Activated CD4-positive, alpha-beta T cell treated with anti-CD3 and anti-CD28 coated beads, Interleukin-2, amount 50 U/mL, for 24 hours (primary cell): ENCODE measurements around the gene SNTG2.
"Not testable (repeated sequence)": the region's sequence is repeated elsewhere in the genome, so short reads cannot be mapped to it uniquely, and the experiment has no call there.

Experiments used
- DNase-seq, 2 donors: peaks; one replicate each; pipeline ENCODE4 v3.0.0-alpha.2; 2020; ENCODE audit warnings: low read depth in 1 of 2, low spot score in 1 of 2

The SNTG2 gene

GRCh38 chr2:950080-950966, at the start of gene SNTG2:
Gene SNTG2 (plus strand): TSS chr2:950849. CDS start chr2:950997, 148 bp downstream.
- peak; percentile 17 to 29 for DNase-seq

DNA sequence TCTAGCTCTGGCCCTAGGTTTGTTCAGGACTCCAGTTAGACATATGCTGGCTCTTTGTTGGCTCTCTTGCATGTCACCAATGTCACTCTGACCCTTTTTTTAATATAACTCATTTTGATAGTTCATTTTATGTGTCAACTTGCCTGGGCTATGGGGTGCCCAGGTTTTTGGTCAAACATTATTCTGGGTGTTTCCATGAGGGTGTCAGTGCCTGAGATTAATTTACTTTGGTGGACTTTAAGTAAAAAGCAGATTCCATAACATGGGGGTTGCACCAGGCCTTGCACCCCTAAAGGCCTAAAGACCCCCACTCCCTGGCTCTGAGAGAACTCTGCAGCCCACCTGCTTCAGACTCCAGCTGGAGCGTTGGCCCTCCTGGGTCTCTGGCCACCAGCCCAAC, 48.1 kb upstream of the SNTG2 start:
- DNase-seq: no peak

GRCh38 chr2:903223-903900, 47.3 kb upstream of the SNTG2 start:
- no peak for DNase-seq

- DNase-seq: no peak
These were observed 46.2 kb upstream of the SNTG2 start for GRCh38 chr2:904246-905024.

GRCh38 chr2:905091-905832, 45.4 kb upstream of the SNTG2 start:
- no peak for DNase-seq

DNA sequence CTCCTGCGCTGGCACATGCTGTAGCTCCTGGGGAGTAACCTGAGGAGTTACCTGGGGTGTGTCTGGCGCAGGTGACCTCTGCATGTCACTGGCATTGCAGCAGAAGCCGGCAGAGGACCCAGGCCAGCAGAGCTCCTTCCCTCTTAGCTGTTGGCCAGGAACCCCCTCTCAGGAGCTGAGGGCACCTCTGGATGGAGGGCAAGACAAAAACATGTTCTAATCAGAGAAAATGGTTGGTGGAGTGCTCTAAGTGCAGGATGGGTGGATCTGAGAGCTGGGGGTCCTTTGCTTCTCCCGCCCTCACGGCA, 44.9 kb upstream of the SNTG2 start:
- no peak for DNase-seq

GRCh38 chr2:907706-908105, 42.9 kb upstream of the SNTG2 start:
- DNase-seq: no peak

- DNase-seq: no peak
These were observed 42.1 kb upstream of the SNTG2 start for GRCh38 chr2:908568-908967.

DNA sequence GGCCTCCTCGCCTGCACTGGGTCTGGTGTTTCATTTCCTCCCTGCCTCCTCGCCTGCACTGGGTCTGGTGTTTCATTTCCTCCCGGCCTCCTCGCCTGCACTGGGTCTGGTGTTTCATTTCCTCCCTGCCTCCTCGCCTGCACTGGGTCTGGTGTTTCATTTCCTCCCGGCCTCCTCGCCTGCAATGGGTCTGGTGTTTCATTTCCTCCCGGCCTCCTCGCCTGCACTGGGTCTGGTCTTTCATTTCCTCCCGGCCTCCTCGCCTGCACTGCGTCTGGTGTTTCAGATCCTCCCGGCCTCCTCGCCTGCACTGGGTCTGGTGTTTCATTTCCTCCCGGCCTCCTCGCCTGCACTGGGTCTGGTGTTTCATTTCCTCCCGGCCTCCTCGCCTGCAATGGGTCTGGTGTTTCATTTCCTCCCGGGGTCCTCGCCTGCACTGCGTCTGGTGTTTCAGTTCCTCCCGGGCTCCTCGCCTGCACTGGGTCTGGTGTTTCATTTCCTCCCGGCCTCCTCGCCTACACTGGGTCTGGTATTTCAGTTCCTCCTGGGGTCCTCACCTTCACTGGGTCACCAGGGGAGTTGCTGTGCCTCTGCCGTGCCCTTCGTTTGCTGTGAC, 40.8 kb upstream of the SNTG2 start:
- DNase-seq: not testable (repeated sequence)

DNA sequence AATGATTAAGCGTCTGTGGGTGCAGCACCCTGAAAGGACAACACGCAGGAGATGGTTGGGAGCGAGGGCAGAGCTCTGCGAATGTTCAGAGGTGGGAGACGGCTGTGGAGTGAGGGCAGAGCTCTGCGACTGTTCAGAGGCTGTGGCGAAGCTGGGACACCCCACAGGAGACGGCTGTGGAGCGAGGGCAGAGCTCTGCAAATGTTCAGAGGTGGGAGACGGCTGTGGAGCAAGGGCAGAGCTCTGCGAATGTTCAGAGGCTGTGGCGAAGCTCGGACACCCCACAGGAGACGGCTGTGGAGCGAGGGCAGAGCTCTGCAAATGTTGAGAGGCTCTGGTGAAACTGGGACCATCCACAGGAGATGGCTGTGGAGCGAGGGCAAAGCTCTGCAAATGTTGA, 40.0 kb upstream of the SNTG2 start:
- DNase-seq: no peak

GRCh38 chr2:915979-916378, 34.7 kb upstream of the SNTG2 start:
- DNase-seq: no peak

DNA sequence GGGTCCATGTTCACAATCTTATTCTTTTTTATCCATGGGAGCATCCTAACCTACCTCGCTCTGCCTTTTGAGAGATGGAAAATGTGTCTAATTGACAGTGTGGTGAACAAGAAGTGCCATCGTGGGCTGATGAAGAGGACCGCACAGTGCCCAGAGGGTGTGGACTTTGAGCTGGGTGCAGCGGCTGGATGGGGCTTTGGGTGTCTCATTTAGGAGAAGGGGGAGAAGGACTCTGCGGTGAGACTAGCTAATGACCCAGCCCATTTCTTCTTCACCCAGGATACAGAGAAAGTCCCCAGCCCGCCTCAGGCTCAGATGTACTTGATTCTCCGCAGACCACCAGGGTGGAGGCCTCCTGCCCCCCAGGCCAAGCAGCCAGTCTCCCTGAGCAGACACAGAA, 33.7 kb upstream of the SNTG2 start:
- no peak for DNase-seq

GRCh38 chr2:919672-920071, 31.0 kb upstream of the SNTG2 start:
- DNase-seq: no peak

GRCh38 chr2:920573-920972, 30.1 kb upstream of the SNTG2 start:
- no peak for DNase-seq

DNA sequence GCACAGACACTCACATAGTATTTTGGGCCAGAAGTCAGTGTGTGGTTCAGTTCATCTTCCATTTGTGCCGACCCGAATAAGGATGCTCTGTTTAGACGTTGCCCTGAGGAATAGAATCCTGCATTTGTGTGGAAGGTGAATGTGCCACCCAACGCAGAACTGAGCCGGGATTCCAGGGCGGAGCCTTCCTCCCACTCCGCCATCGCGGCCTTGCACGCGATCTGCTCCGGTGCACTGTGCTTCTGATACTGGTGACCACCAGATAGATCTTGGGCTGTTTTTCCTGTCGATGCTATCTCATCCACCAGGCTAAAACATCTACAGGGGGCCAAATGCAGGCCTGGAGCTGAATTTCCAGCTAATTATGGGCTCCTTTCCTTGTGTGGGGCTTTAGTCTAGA, 29.6 kb upstream of the SNTG2 start:
- no peak for DNase-seq

- DNase-seq: no peak
These were observed 28.5 kb upstream of the SNTG2 start for GRCh38 chr2:922185-922584.

GRCh38 chr2:923832-924601, 26.6 kb upstream of the SNTG2 start:
- no peak for DNase-seq

DNA sequence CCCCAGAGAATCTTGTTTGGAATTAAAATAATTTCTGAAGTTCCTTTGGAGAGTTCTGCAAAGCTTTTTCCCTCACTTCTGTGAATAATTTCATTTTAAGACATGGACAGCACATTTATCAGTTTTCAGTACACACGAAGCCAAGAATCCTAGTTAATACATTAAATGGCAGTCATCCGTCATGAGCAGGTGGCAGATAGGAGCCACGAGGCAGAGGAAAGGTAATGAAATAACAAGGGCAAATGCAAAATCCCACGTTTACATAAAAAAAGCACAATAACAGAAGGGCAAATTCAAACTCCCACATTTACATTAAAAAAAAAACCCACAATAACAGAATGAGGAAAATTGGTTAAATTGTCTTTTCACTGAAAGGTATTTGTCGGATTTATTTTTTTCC, 25.9 kb upstream of the SNTG2 start:
- no peak for DNase-seq

DNA sequence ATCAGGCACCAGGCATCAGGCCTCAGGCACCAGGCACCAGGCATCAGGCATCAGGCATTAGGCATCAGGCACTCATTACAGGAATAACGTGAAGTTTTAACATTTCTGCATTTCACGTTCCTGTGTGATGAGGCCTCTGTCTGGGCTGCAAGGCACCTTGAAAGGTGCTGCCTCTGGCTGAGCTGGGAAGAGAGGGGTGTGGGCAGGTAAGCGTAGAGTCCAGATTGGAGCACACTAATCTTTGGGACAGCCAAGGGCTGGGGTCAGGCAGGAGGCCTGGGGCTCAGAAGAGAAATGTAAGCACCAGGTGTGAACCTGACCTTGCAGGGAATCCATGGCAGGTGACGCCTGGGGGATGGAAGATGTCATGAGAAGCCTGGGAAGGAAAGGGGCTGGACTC, 25.3 kb upstream of the SNTG2 start:
- DNase-seq: no peak

DNA sequence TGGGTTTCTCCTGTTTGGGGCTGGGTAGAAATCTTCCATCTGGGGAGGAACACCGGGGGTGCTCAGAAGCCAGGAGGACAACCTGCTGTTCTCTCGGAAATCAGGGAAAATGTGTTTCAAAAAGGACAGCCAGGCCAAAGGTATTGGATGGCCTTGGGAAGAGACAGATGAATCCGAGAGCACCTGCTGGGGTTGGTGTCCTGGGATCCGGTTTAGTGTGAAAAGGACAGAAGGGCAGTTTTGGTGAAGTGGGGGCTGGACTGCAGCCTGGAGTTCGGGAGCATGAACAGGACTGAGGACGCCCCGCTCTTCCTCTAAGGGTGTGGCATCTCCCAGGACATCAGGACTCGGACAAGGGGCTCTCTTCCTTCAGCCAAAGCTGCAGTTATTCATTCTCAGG, 24.9 kb upstream of the SNTG2 start:
- no peak for DNase-seq
